GM13976 (cell line): Measurements from ENCODE around the gene MRPS6.

Source experiments
- DNase-seq: peaks from one replicate; pipeline ENCODE4 v3.0.0; 2012; ENCODE audit warnings: low spot score
- CTCF ChIP-seq: IDR thresholded peaks from 2 replicates; pipeline ENCODE4 v1.5.1; 2012; ENCODE audit warnings: borderline replicate concordance, mild to moderate bottlenecking; ENCODE audit not compliant: insufficient read depth; ENCODE audit errors: extremely low read depth, missing control alignments, control extremely low read depth
- in situ Hi-C: fragments of 300-500 bp; cut with MboI; formaldehyde crosslinking; loops from one replicate; pipeline ENCODE4 v1.12.0; 2022; ENCODE audit warnings: low sequenced_read_pairs, mixed read lengths, inconsistent platforms; ENCODE audit not compliant: unreplicated experiment

MRPS6 gene

GRCh38 chr21:34190576-34191321 is 117.4 kb downstream of the MRPS6 start:
- TF ChIP-seq CTCF: no peak
- no peak for DNase-seq
- in situ Hi-C loops: no loop called here

- no peak for TF ChIP-seq CTCF
- DNase-seq: no peak
Measured at GRCh38 chr21:34191876-34192275, 118.5 kb downstream of the MRPS6 start.

More at GRCh38 chr21:34191876-34192275, 118.5 kb downstream of the MRPS6 start:
- in situ Hi-C loops: no loop called here
